ENCODE results near the gene EIF2AK3. TPM values are rescaled to one million over a fixed set of nuclear protein-coding genes. Genes with fewer than 3 reads are reported as not detected.

Gene EIF2AK3
- polyA plus RNA-seq (2012; ENCODE audit: low read depth, missing spikeins): 16.4 TPM

DNA sequence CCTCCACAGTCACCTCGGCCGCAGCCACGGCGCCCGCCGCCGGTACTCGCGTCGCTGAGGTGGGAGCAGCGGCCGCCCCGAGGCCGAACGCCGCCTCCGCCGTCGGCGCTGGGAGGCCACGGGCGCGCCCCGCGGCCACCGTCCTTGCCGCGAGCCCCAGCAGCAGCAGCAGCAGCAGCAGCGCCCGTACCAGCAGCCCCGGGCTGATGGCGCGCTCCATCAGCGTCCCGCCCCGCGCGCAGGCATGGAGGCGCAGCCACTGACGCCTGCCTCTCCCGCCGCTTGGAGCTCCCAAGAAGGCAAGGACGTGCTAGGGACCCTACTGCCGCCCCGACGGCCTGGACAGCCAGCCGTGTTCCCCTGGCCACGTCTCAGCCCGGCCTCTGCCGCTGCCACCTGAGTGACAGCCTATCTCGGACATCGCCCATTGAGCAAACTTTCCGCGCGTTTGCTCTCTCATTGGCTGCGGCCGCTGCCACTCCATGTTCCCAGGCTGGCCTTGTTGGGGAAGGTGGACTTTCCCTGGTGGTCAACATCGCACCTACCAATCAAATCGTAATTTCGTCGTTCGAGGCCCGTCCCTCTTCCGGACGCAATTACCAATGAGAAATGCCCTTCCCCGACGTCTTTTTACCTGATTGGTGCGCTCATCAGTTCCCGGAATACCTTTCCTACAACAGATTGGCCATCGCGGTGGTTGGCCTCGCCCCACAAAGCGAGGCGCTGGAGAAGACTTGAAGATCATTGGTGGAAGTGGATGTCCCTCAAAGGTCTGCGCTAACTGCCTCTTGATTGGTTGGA, at the start of gene EIF2AK3:
Gene EIF2AK3, minus strand, starts transcription at position 410 of the 801 bp plus-strand sequence. Its CDS starts 190 bp downstream, at position 220.
- peak; percentile 80 for DNase-seq (ENCODE audit: insufficient read length, low spot score)
- TF ChIP-seq SPI1 (IDR thresholded peaks at IDR 0.05; ENCODE audit: low read depth, low read length): no peak
- peak; percentile 92 for TF ChIP-seq TAF1 (IDR thresholded peaks at IDR 0.05; ENCODE audit: low read depth, low read length)
- peak; percentile 74; the same call in 1 of the 2 replicates for TF ChIP-seq POLR2AphosphoS5 (IDR thresholded peaks at IDR 0.05; ENCODE audit: low read depth, low read length)
- TF ChIP-seq POLR2A (IDR thresholded peaks at IDR 0.05; ENCODE audit: low read depth, low read length): peak; percentile 79
- no peak for TF ChIP-seq PAX5 (IDR thresholded peaks at IDR 0.05; ENCODE audit: insufficient read depth, low read length, severe bottlenecking)
- TF ChIP-seq POU2F2 (IDR thresholded peaks at IDR 0.05; ENCODE audit: low read depth, low read length): peak; percentile 60; the same call in 1 of the 2 replicates
- FAIRE-seq: peak; percentile 99

DNA sequence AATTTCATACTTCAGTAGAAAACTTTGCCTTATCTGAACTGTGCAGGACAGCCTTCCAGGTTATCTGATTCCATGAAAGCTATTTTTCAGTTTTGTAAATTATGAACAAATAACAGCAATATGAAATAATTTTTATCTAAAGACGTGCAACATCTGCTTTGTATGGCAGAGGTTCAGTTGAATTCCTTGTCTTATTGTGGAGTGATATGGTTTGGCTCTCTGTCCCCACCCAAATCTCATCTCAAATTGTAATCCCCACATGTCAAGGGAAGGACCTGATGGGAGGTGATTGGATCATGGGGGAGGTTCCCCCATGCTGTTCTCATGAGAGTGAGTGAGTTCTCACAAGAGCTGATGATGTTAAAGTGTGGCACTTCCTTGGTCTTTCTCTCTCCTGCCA, 46.1 kb upstream of the EIF2AK3 start:
- DNase-seq (ENCODE audit: insufficient read length, low spot score) (no peak), FAIRE-seq (no peak)
- no peak for TF ChIP-seq POLR2AphosphoS5 (IDR thresholded peaks at IDR 0.05; ENCODE audit: low read depth, low read length)
- TF ChIP-seq TAF1 (IDR thresholded peaks at IDR 0.05; ENCODE audit: low read depth, low read length): no peak
- TF ChIP-seq PAX5 (IDR thresholded peaks at IDR 0.05; ENCODE audit: insufficient read depth, low read length, severe bottlenecking): no peak
- TF ChIP-seq SPI1 (IDR thresholded peaks at IDR 0.05; ENCODE audit: low read depth, low read length): no peak
- TF ChIP-seq POU2F2 (IDR thresholded peaks at IDR 0.05; ENCODE audit: low read depth, low read length): no peak
- TF ChIP-seq POLR2A (IDR thresholded peaks at IDR 0.05; ENCODE audit: low read depth, low read length): no peak

DNA sequence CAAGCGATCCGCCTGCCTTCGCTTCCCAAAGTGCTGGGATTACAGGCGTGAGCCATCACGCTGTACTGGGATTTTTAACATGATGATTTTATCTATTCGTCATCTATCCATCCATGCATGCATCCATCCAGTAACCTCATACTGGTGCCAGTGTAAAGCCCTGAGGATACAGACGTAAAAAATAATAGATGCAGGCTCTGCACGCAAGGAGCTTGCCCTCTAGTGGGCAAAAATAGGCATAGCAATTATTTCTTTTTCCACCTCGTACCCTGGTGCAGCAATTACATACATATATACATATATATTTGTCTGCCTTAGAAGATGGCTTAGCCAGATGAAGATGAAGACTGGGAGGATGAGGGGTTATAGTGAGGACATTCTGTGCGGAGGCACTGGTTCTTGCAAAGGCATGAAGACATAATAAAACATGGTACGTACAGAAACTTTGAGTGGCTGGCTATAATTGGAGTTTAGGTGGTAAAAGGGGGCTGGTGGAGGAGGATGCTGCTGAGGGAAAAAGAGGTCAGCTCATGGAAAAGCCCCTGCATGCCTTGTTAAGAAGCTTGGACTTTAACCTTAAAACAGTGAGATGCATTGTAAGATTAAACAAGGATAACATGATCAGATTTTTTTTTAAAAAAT, 44.6 kb upstream of the EIF2AK3 start:
- no peak for TF ChIP-seq POU2F2 (IDR thresholded peaks at IDR 0.05; ENCODE audit: low read depth, low read length)
- no peak for TF ChIP-seq POLR2AphosphoS5 (IDR thresholded peaks at IDR 0.05; ENCODE audit: low read depth, low read length)
- no peak for TF ChIP-seq PAX5 (IDR thresholded peaks at IDR 0.05; ENCODE audit: insufficient read depth, low read length, severe bottlenecking)
- TF ChIP-seq POLR2A (IDR thresholded peaks at IDR 0.05; ENCODE audit: low read depth, low read length): no peak
- no peak for TF ChIP-seq SPI1 (IDR thresholded peaks at IDR 0.05; ENCODE audit: low read depth, low read length)
- TF ChIP-seq TAF1 (IDR thresholded peaks at IDR 0.05; ENCODE audit: low read depth, low read length): no peak
- FAIRE-seq: peak; percentile 52
- DNase-seq (ENCODE audit: insufficient read length, low spot score): no peak

DNA sequence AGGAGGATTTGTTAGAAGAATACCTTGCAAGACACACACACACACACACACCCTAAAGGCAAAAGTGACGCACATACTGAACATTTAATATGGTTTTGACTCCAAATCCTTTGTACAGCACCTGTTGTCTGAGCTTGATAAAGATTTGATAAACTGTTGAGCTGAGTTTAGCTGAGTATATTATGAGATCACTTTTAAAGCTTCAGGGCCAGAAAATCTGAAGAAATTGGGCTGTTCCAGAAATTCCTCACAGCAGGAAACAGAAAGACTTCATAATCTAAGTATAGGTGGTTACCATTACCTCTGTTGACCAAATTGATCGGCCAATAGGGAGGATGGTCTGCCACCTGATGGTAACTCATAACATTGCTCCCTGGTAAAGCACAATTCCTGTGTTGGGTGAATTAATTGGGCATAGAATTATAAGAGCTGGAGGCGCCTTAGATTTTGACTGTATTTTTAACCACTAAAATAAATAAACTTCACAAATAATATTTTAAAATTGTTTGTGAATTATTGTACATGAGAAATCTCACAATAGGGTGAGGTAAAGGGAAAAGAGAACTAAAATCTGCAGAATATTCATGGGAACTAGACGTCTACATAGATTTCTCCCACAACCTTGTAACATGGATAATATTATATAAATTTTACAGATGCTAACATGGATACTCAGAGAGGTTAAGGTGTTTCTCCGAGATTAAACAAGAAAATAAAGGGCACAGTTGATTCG, 42.4 kb upstream of the EIF2AK3 start:
- DNase-seq (ENCODE audit: insufficient read length, low spot score) (no peak), FAIRE-seq (peak; percentile 71)
- no peak for TF ChIP-seq SPI1 (IDR thresholded peaks at IDR 0.05; ENCODE audit: low read depth, low read length)
- TF ChIP-seq PAX5 (IDR thresholded peaks at IDR 0.05; ENCODE audit: insufficient read depth, low read length, severe bottlenecking): no peak
- no peak for TF ChIP-seq POU2F2 (IDR thresholded peaks at IDR 0.05; ENCODE audit: low read depth, low read length)
- no peak for TF ChIP-seq POLR2AphosphoS5 (IDR thresholded peaks at IDR 0.05; ENCODE audit: low read depth, low read length)
- TF ChIP-seq POLR2A (IDR thresholded peaks at IDR 0.05; ENCODE audit: low read depth, low read length): no peak

DNA sequence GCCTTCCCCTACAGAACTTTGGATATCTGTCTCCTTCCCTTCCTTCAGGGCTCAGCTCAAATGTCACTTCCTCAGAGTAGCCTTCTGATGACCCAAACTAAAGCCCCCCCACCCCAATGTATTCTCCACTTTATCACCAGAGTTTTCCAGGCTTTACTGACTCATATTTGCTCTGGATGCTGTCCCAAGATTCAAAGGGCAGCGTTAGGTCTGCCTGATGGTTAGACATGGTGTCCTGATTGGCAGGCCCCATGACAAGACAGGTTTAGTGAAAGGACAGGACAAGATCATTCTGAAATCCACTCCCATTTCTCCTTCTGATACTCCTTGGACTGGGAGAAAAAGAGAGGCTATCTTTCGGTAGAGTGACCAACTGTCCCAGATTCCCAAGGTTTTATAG, 41.6 kb upstream of the EIF2AK3 start:
- TF ChIP-seq POLR2A (IDR thresholded peaks at IDR 0.05; ENCODE audit: low read depth, low read length) (no peak), POU2F2 (IDR thresholded peaks at IDR 0.05; ENCODE audit: low read depth, low read length) (no peak), PAX5 (IDR thresholded peaks at IDR 0.05; ENCODE audit: insufficient read depth, low read length, severe bottlenecking) (no peak), SPI1 (IDR thresholded peaks at IDR 0.05; ENCODE audit: low read depth, low read length) (no peak), POLR2AphosphoS5 (IDR thresholded peaks at IDR 0.05; ENCODE audit: low read depth, low read length) (no peak), TAF1 (IDR thresholded peaks at IDR 0.05; ENCODE audit: low read depth, low read length) (no peak)
- DNase-seq (ENCODE audit: insufficient read length, low spot score): no peak
- peak; percentile 43 for FAIRE-seq

DNA sequence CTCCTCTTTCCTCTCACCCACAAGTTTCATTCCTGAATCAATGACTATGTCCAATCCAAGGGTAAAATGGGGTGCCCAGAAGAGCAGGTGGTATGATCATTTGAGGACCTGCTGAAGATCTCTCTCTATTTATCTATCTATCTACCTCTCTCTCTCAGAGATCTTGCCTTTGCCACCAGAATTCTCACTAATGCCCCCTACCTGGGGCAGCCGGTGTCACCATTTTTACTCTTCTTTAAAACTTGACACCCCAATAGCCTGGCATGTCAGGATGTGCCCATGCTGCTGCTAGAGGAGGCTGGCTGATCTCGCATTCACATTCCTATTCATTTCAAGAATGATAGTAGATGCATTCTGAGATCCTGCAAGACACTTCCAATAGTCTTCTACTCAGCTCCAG, 40.0 kb upstream of the EIF2AK3 start:
- DNase-seq (ENCODE audit: insufficient read length, low spot score) (no peak), FAIRE-seq (no peak)
- TF ChIP-seq SPI1 (IDR thresholded peaks at IDR 0.05; ENCODE audit: low read depth, low read length) (no peak), POLR2AphosphoS5 (IDR thresholded peaks at IDR 0.05; ENCODE audit: low read depth, low read length) (no peak), TAF1 (IDR thresholded peaks at IDR 0.05; ENCODE audit: low read depth, low read length) (no peak), PAX5 (IDR thresholded peaks at IDR 0.05; ENCODE audit: insufficient read depth, low read length, severe bottlenecking) (no peak), POU2F2 (IDR thresholded peaks at IDR 0.05; ENCODE audit: low read depth, low read length) (no peak), POLR2A (IDR thresholded peaks at IDR 0.05; ENCODE audit: low read depth, low read length) (no peak)

DNA sequence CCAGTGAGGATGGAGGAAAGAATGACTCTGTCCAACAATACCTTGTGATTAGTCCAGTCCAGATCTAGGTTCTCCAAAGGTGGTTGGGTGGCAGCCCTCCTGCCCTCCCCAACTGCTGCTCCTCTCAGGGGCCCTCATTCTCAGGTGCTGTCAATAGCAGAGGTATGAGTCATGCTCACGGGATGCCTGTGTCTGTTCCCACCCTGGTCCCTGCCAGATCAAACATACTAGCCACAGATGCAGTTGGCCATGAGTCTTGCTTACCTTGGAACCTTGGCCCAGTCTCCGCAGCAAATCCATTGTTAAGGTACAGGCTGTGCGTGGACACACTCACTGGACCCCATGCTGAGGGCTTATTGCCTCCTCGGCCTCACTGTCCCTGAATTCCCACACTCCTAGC, 39.3 kb upstream of the EIF2AK3 start:
- DNase-seq (ENCODE audit: insufficient read length, low spot score): no peak
- FAIRE-seq: no peak
- TF ChIP-seq POLR2A (IDR thresholded peaks at IDR 0.05; ENCODE audit: low read depth, low read length): no peak

DNA sequence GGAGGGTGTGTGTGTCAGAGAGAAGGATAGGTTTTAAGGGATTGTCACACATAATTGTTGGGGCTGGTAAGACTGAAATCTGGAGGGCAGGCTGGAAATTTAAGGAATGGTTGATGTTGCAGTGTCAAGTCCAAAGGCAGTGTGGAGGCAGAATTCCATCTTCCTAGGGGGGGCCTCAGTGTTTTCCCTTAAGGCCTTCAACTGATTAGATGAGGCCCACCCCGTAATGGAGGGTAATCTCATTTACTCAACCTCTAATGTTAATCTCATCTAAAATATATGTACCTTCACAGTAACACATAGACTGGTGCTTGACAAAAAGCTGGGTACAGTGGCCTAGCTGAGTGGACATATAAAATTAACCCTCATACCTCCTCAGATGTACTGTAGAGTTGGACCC, 33.4 kb upstream of the EIF2AK3 start:
- no peak for TF ChIP-seq PAX5 (IDR thresholded peaks at IDR 0.05; ENCODE audit: insufficient read depth, low read length, severe bottlenecking)
- TF ChIP-seq POU2F2 (IDR thresholded peaks at IDR 0.05; ENCODE audit: low read depth, low read length): no peak
- no peak for TF ChIP-seq SPI1 (IDR thresholded peaks at IDR 0.05; ENCODE audit: low read depth, low read length)
- TF ChIP-seq TAF1 (IDR thresholded peaks at IDR 0.05; ENCODE audit: low read depth, low read length): no peak
- no peak for TF ChIP-seq POLR2A (IDR thresholded peaks at IDR 0.05; ENCODE audit: low read depth, low read length)
- no peak for TF ChIP-seq POLR2AphosphoS5 (IDR thresholded peaks at IDR 0.05; ENCODE audit: low read depth, low read length)
- FAIRE-seq: no peak
- DNase-seq (ENCODE audit: insufficient read length, low spot score): no peak

DNA sequence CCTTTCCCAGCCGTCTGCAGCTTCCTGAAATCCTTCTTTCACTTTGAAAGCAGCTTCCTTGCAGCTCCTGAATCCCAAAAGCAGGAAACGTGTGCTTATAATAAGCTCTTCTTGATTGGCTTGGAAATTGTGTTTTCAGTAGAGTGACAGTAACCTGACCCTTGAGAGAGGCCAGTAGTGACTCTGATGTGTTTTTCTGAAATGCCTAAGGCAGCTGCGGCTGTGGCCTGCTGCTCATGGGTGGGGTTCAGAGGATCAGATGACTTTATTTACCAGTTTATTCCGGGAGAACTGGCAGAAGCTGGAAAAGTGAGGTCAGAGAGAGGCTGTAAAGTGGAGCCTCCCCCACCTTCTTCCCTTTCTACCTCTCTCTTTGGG, 32.3 kb upstream of the EIF2AK3 start:
- DNase-seq (ENCODE audit: insufficient read length, low spot score) (no peak), FAIRE-seq (no peak)
- TF ChIP-seq TAF1 (IDR thresholded peaks at IDR 0.05; ENCODE audit: low read depth, low read length) (no peak), POLR2A (IDR thresholded peaks at IDR 0.05; ENCODE audit: low read depth, low read length) (no peak), SPI1 (IDR thresholded peaks at IDR 0.05; ENCODE audit: low read depth, low read length) (no peak), POLR2AphosphoS5 (IDR thresholded peaks at IDR 0.05; ENCODE audit: low read depth, low read length) (no peak), PAX5 (IDR thresholded peaks at IDR 0.05; ENCODE audit: insufficient read depth, low read length, severe bottlenecking) (no peak), POU2F2 (IDR thresholded peaks at IDR 0.05; ENCODE audit: low read depth, low read length) (no peak)
